ENCODE data around the gene GRWD1.
"Not testable (repeated sequence)": the region's sequence is repeated elsewhere in the genome, so short reads cannot be mapped to it uniquely, and the experiment has no call there.

GRWD1 gene

DNA sequence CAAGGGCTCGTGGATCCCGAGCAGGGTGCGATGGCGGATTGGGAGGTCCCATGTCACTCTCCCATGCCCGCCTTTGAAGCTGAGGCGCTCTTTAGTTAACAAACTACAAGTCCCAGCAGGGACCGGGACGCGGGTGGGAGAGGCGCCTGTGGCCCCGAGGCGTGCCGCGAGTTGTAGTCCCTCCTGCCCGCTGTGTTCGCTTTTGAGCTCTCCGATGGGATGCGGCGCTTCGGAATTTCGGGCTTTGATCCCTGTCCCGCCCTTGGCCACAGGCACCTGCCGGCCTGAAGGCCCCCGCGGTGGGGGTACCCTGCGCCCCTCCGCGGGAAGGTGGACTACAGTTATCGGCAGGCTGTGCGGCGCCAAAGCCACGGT lies 34.4 kb downstream of the GRWD1 start:
- peak; percentile 37 for DNase-seq (ENCODE audit: low spot score)

DNA sequence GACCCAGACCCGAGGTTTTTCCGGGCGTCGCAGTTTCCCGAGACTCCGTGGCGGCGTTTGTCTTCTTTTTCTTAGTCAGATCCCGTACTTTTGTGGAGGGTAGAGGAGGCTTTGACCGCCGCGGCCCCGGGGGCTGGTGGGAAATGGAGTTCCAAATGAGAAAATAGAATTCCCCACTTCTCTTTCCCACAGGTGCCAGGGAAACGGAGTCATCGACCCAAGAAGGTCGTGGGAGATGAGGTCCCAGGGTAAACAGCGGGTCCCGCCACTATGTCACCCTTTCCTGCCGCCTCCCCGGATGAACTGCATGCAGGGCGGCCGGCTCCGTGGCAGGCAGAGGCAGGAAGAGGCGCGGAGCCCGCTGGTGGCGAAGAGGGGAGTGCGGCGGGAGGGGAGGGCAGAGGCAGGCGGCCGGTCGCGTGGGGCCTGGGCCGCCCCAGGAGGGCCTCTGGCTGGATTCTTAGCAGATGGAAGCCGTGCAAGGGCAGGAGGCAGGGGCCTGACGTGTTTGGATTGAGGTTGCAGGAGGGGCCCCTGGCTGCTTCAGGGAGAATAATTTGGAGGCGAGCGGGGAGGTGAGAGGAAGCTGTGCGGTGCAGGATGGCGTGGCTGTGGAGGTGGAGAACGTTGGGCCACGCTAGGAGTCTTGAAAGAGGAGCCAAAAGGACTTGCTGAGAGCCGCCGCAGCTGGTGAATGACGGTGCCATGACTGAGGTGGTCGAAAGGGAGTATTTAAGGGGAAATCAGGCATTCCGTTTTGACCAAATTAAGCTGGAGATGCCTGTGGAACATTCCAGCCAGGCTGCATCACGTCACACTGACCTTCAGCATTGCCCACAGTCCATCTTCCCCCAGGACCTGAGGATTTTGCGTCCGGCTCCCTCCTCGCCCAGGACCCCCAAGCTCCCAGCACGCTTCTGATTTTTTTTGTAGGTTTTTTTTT lies 35.0 kb downstream of the GRWD1 start:
- peak; percentile 51 for DNase-seq (ENCODE audit: low spot score)

DNA sequence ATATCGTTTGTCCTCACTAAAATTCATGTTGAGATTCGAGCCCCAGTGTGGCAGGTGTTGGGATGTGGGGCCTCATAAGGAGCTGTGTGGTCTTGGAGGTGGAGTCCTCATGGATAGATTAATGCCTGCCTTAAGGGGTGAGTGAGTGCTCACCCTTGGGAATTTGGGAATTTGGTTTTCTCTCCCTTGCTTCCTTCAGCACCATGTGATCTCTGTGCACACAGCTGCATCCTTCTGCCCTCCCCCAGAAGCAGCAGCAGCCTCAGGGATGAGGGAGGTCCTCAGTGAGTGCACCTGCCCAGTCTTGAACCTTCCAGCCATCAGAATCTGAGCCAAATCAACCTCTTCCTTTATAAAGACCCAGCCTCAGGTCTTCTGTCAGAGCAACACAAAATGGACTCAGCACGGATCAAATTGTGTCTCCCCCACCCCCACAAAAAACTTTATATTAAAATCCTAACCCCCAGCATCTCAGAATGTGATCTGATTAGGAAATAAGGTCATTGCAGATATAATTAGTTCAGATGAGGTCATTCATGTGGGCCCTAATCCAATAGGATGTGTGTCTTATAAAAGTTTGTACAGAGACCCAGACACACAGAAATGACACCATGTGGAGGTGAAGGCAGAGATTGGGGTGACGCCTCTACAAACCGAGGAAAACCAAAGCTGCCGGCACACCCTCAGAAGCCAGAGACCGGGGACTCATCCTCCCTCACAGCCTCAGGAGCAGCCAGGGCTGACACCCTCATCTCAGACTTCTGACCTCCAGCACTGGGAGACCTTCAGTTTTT lies 36.3 kb downstream of the GRWD1 start:
- DNase-seq (ENCODE audit: low spot score) = no peak

DNA sequence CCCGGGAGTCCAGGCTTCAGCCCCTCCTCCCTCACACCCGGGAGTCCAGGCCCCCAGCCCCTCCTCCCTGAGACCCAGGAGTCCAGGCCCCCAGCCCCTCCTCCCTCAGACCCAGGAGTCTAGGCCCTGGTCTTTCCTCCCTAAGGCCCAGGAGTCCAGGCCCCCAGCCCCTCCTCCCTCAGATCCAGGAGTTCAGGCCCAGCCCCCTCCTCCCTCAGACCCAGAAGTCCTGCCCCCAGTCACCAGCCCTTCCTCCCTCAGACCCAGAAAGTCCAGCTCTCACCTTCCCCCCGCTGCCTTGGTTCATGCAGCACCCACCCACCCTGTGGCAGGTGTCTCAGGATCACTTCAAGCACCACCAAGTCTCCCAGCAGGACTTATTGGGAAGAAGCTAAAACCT lies 37.5 kb downstream of the GRWD1 start:
- no peak for DNase-seq (ENCODE audit: low spot score)

DNA sequence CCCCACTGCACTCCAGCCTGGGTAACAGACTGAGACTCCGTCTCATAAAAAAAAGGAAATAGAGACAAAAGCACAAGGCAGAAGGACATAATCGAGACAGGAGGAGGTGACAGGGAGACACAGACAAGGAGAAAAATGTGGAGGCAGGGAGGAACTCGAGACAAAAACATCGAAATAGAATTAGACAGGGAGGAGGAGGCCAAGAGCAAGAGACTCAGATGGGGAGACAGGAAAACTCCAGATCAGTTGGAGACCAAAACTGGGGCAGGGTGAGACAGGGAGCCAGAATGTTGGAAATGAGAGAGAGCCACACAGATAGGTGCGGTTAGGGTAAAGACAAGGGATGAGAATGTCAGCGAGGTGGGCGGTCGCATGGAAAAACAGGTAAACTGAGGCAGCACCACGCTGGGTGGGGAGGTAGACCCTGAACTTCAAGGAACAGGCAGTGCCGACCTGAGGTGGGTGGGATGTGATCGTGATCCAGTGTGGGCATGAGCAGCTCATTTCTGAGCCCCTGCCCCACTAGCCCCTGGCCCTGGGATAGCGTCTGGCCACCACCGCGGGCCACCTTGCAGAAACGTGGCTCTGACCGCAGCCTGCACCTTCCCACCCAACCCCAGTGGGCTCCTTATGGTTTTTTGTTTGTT lies 38.6 kb downstream of the GRWD1 start:
- DNase-seq (ENCODE audit: low spot score) = no peak

DNA sequence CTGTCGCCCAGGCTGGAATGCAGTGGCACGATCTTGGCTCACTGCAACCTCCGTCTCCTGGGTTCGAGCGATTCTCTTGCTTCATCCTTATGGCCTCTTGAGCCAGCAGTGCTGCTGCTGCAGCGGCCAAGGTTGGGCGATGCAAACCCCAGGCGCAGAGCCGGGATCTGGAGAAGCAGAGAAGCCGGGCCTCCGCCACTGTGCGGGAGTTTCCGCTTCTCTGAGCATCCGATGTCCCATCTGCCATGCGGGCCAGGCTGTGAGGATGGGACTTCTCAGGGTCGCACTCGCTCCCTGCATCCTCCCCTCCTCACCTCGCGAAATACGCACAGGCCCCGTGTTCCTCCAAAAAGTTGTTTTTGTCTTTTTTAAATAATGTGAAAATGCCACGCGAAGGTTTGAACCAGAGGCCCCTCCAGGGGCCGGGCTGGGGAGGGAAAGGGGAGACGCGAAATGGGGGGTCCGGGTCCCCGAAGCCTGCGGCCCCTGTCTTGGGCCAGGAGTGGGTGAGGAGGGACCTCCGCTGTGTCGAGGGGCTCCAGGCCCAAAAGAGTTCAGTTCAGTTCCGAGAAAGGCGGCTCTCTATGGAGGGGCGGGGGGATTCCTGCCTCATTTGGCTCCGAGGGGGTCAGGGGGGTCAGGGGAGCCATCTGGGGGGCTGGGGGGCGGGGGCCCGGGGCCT lies 39.3 kb downstream of the GRWD1 start:
- no peak for DNase-seq (ENCODE audit: low spot score)

DNA sequence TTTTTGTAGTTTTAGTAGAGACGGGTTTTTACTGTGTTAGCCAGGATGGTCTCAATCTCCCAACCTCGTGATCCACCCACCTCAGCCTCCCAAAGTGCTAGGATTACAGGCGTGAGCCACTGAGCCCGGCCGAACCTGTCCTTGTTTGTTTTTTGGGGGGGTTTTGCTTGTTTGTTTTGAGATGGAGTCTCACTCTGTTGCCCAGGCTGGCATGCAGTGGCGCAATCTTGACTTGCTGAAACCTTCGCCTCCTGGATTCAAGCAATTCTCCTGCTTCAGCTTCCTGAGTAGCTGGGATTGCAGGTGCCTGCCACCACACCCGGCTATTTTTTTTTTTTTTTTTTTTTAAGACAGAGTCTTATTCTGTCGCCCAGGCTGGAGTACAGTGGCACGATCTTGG lies 40.9 kb downstream of the GRWD1 start:
- not testable (repeated sequence) for DNase-seq (ENCODE audit: low spot score)

DNA sequence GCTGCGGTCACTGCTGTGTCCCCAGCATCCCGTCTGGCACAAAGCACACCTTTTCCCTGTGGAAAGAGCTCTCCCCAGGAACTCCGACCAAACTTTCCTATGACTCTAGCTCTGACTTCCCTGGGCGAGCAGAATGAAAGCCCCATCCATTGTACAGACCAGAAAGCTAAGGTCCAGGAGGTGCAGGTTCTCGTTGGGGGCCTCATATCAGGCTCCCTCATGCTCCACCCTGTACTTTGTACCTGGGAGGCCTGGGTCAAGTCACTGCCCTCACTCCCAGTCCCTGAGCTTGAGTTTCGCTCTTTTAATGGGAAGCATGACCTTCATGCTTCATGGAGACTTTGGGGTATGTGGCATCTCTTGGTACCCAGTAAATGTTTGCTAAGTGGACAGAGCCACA lies 41.8 kb downstream of the GRWD1 start:
- no peak for DNase-seq (ENCODE audit: low spot score)

DNA sequence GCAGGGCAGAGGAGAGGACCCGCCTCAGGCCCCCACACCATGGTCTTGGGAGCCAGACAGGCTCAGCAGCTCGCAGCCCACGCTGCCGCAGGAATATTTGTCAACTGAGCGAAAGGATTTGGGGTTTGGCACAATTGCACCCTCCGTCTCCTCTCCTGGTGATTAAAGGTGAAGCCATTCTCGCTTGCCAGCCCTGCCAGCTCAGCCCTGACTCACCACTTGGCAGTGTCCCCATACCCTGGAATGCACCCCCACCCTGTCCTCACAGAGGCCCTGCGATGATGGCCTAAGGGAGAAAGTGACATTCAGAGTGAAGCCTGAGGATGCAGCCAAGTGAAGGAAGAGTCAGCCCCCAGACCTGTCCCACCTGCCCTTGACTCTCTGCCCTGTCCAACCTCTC lies 42.2 kb downstream of the GRWD1 start:
- DNase-seq (ENCODE audit: low spot score) = no peak

DNA sequence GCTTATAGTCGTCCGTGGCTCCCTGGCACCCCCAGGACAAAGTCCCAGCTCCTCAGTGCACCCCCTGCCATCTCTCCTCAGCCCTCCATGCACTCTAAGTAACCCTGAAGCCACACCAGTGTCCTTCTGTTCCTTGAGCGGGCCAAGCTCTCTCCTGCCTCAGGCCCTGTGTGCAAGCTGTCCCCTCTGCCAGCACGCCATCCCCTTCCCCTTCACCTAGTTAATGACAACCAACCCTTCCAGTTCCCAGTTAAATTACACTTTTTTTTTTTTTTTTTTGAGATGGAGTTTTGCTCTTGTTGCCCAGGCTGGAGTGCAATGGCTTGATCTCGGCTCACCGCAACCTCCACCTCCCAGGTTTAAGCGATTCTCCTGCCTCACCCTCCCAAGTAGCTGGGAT lies 42.7 kb downstream of the GRWD1 start:
- DNase-seq (ENCODE audit: low spot score) = not testable (repeated sequence)

DNA sequence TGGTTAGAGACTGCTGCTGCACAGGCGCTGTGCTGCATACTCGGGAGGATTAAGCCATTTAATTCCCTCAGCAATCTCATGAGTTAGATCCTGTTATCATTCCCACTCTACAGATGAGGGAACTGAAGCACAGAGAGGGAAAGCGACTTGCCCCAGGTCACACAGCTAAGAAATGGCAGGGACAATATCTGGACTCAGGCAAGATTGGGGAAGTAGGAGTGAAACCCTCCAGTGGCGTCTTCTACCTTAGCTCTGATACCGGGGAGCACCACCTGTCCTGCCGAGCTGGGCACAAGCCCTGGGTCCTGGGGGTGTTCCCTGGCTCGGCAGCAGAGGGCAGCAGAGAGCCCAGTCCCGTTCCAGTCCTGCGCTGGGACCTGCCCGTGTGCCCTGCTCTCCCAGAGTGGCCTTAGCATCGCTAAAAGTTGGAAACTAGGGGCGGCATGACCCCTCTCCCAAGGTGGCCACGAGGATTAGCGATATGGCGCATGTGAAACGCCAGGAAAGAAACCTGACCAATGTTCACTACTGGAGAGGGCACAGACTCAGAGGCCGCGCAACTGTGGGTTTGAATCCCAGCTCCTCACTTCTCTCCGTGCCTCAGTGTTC lies 43.9 kb downstream of the GRWD1 start:
- DNase-seq (ENCODE audit: low spot score) = peak; percentile 82

DNA sequence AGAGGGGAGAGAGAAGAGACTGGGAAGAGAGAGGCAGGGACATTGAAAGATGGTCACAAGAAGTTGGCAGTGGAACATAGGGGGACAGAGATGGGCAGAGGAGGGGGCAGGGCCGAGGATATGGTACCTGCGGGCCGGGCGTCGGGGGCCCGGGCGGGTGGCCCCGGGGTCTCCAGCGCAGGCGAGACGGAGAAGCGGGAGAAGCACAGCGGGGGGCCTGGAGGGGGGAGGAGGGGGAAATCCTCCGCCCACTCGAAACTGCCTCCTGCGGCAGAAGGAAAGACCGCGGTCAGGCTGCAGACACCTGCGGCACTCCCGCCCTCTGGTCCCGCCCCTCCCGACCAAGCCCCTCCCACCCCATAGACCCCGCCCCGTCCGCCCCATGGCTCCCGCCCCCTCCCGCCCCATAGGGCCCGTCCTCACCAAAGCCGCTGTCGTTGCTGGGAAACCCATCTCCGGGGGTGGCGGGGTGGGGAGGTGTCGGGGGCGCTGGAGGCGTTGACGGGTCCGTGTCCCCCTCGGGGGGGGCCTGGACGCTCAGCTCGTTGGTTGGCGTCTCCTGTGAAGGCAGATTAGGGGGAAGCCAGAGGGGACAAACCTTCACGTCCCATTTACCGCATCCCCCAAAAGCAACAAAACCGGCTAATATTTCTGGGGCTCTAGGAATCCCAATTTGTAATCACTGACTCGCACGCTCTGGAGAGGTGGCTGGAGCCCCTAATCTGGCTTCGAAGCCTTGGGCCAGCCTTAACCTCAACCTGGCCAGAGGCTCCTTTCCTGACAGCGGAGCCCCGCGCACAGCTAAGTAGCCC lies 45.4 kb downstream of the GRWD1 start:
- DNase-seq (ENCODE audit: low spot score) = peak; percentile 48

DNA sequence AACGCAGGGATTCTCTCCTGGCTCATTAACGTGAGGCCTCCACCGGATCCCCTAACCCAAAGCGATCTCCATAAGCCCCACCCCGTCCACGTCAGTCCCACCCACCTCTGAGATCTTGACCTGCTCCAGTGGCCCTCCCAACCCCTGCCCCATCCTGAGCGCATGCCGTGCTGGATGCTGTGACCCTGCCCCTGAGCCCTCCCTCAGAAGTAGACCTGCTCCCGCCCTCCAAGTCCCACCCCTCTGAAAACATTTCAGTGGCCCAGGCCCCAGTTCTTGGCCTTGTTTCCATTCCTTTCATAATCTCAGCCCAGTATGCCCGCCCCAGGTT lies 46.0 kb downstream of the GRWD1 start:
- no peak for DNase-seq (ENCODE audit: low spot score)

DNA sequence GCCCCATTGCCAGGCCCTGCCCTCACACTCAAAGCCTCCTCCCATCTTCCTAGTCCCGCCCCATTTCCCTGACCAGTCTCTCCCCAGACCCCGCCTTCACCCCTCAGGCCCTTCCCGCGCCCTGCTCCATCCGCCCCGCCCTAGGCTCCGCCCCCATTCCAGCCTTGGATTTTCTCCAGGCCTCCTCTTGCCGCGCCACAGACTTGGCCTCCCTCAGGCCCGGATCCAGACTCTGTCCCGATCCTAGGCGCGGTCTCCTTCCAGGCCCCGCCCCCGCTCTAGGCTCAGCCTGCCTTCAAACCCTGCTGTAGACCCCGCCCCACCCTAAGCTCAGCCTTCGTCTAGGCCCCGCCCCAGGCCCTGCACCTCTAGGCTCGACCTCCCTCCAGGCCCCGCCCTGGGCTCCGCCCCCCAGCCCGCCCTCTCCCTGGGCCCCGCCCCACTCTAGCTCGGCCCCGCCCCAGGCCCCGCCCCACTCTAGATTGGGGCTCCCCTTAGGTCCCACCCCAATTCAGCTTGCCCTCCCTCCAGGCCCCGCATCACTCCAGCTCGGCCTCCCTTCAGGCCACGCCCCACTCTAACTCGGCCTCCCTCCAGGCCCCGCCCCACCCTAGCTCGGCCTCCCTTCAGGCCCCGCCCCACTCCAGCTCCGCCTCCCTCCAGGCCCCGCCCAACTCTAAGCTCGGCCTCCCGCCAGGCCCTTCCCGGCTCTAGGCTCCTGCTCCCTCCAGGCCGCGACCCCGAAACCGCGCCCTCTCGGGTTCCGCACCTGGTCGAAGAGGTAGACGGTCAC lies 47.3 kb downstream of the GRWD1 start:
- DNase-seq (ENCODE audit: low spot score) = peak; percentile 77

DNA sequence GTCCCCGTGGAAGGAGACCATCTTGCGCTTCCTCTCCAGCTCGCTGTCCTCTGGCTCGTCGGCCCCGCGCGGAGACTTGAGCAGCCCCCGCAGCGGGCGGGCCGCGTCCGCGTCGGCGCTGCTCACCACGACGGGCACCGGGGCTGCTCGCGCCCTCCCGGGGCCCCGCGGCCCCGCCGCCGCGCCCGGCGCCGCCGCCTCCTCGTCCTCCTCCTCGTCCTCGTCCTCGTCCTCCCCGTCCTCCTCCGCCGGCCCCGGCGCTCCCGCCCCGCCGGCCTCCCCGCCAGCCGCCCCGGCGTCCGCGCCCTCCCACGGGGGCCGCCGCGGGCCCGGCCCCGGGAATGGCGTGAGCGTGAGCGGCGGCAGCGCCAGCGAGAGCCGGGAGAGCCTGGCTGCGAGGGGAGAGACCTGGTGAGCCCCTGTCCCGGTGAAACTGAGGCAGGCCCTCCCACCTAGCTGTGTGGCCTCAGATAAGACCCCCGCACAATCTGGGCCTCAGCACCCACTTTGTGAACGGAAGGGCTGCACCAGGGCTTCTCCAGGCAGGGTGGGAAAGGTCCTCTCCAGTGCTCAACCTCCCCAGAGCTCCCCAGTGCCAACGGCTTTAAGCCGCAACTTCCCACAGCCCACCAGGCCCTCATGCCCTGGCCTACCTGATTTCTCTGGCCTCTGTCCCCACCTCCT lies 48.1 kb downstream of the GRWD1 start:
- DNase-seq (ENCODE audit: low spot score) = no peak

DNA sequence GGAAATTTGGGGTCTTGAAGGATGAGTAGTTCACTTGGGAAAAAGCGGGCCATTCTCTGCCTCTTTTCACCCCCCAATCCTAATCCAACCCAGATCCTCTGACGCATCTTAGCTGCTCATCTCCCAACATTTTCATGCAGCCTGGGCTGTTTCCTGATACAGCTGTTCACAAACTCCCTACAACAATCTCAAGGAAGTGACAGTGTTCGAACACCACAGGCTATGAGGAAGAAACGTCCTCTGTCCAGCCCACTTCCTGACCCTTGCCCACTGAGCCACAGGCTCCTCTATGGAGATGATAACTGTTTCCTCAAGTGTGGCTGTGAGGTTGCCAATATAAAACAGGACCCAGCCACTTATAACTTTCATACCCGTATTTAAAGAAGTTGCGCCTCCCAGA lies 49.6 kb downstream of the GRWD1 start:
- DNase-seq (ENCODE audit: low spot score) = no peak

DNA sequence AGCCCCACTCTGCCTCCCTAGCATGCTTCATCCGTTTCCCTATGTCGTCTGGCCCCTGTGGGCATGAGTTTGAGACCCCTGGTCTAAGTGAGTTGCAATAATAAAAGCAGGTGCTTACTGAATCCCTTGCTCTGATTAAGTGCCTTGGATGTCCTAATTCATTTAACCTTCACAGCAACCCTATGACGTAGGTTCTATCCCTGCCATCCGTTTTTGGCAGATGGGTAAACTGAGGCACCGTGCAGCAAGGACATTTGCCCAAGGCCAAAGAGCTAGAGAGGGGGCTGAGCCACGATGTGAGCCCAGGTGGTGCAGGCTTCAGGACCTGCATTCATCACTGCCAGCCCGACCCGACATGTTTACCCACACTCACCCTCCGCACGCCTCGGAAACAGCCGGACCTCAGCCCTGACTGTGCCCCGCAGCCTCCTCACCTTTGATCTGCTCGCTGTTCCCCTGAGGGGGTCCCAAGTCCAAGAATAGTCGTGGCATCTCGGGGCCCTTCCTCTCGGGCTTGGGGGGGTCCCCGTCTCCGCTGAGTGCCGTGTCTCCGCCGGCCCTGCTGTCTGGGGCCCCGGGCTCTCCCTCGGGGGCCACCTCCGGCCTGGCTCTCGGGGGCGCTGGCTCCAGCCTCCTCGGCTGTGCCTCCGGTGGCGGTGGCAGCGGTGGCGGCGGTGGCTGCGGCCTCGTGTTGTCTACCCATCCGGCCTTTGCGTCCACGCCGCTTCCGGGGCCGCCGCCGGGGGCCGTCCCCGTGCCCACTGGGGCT lies 51.4 kb downstream of the GRWD1 start:
- DNase-seq (ENCODE audit: low spot score) = no peak

DNA sequence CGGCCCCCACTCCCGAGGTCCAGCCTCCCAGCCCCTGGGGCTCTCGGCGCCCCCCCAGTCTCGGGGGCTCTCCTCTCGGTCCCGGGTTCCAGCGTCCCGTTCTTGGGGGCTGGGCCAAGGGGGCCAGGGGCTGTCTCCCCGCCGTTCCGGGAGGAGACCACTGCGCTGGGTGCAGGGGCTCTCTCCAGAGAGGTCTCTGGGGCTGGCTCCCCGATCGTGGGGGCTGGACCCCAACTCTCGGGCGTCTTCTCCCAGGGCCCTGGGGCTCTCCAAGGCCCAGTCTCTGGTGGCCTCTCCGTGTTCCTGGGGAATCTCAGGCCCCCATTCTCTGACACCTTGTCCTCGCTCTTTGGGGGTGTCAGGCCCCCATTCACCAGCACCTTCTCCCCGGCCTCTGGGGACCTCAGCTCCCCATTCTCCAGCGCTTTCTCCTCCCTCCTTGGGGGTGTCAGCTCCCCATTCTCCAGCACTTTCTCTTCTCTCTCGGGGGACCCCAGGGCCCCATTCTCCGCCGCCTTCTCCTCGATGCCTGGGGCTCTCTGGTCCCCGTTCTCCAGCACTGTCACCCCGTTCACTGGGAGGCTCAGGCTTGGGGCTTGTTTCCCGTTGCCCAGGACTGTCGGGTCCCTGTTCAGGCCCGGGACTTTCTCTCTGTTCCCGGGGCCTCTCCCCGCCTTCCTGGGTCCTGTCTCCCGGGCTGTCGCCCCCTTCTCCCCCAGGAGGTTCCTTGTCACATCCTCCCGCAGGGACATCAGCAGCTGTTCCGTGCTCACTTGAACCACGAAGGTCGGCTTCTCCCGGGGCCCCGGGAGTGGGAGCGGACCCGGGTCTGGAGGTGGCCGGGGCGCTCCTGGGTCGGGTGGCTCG lies 52.2 kb downstream of the GRWD1 start:
- no peak for DNase-seq (ENCODE audit: low spot score)

All from CD4-positive, alpha-beta T cell treated with Interleukin-2 at 100 ng/mL for 4 hours (primary cell).